ENCODE measurements around the gene MKLN1.

Gene MKLN1

DNA sequence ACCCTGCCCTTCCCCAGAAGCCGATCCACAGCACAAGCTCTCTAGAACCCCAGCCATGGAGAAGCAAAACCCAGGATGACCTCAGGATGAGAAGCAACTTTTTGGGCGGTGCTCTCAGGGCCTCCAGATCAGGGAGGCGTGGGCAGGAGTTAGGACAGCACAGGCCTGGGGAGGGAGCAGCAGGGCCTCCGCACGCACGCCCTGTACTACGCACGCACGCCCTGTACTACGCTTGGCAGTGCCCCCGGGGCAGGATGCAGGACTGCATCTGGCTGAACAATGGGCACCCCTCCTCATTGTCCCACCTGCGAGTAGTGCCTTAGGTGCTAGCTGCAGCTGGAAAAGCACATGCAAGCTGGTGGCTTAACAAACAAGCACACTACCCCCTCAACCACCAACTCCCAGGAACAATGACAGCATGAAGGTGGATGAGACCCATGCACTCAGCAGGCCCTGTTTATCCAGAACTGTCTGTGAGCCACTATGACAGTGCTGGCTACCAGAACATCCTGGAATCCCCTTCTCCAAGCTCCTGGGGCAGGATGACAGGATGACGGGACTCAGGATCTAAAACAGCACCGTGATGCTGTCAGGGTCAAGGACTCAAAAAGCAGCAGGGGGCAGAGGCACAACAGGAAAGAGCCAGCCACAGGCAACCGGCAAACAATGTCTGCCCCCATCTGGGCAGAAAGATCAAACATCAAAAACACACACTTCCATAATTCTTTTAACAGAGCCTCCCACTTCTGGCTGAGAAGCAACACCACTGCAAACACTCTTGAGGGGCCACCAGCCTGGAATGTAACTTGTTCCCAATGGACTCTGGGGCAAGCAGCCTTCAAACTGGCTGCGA, 217.0 kb downstream of the MKLN1 start:
- no peak overlapping the region for H3K4me3 ChIP-seq (replicated peaks in 1 of 2; ENCODE audit: low read depth in 2 of 2, low read length in 2 of 2)
- peak; percentile 34 to 40 for DNase-seq (ENCODE audit: low read depth in 2 of 2)
- TF ChIP-seq, protein P1, sequence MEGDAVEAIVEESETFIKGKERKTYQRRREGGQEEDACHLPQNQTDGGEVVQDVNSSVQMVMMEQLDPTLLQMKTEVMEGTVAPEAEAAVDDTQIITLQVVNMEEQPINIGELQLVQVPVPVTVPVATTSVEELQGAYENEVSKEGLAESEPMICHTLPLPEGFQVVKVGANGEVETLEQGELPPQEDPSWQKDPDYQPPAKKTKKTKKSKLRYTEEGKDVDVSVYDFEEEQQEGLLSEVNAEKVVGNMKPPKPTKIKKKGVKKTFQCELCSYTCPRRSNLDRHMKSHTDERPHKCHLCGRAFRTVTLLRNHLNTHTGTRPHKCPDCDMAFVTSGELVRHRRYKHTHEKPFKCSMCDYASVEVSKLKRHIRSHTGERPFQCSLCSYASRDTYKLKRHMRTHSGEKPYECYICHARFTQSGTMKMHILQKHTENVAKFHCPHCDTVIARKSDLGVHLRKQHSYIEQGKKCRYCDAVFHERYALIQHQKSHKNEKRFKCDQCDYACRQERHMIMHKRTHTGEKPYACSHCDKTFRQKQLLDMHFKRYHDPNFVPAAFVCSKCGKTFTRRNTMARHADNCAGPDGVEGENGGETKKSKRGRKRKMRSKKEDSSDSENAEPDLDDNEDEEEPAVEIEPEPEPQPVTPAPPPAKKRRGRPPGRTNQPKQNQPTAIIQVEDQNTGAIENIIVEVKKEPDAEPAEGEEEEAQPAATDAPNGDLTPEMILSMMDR (IDR thresholded peaks at IDR 0.05; ENCODE audit: low read depth, low read length): peak; percentile 31

DNA sequence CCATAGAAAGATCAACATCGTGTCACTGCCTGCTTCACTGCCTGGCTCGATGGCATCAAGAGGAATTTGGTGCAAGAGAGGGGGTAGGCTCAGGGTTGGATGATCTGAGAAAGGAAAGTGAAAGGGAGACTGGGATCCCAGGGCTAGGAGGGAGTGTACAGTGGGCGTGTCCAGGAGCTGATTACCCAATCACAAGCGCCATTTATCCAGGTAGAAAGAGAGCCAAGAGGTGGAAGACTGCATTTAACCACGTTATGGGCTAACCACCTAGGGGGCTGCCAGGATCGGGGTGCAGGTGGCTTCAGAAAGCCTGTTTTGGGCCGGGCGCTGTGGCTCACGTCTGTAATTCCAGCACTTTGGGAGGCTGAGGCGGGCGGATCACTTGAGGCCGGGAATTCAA, 218.4 kb downstream of the MKLN1 start:
- TF ChIP-seq, protein P1 (IDR thresholded peaks at IDR 0.05; ENCODE audit: low read depth, low read length): no peak
- no peak overlapping the region for H3K4me3 ChIP-seq (replicated peaks in 1 of 2; ENCODE audit: low read depth in 2 of 2, low read length in 2 of 2)
- DNase-seq (ENCODE audit: low read depth in 2 of 2): no peak

All from cardiac fibroblast (primary cell).